Caco-2 (cell line): Measurements from ENCODE around the gene LRMDA. TPM values are rescaled to one million over a fixed set of nuclear protein-coding genes. Genes with fewer than 3 reads are reported as not detected.

ENCODE experiments used
- BruUV-seq: library from RNA; stranded (reverse); fragments of 400-500 nt; replicated peaks from 2 replicates; lab custom pipeline; 2021; lab: Mats Ljungman, UMichigan
- CTCF ChIA-PET: fragments of 300-600 bp; sonication (Branson Sonifier 250); formaldehyde crosslinking; loops from one replicate; lab custom pipeline; 2022; ENCODE audit warnings: antibody characterized with exemption; lab: Charles Lee
- POLR2A ChIA-PET: fragments of 300-600 bp; sonication (Branson Sonifier 250); formaldehyde crosslinking; loops from one replicate; lab custom pipeline; 2022; ENCODE audit warnings: antibody characterized with exemption; lab: Charles Lee
- DNase-seq, 2 experiments: peaks; one replicate each; pipeline versions ENCODE4 v3.0.0 to v3.0.0-alpha.2; 2020 to 2022
- H3K27me3 ChIP-seq: replicated peaks from 2 replicates; pipeline ENCODE4 v1.6.0; 2011; ENCODE audit warnings: low read length; ENCODE audit not compliant: control insufficient read depth, insufficient read depth
- H3K36me3 ChIP-seq: 2 replicates; pipeline ENCODE4 v1.5.1; 2011; ENCODE audit warnings: low read length; ENCODE audit not compliant: control insufficient read depth, insufficient read depth
- H3K4me1 ChIP-seq: fragments of 250-450 bp; sonication (Bioruptor Pico); 2 replicates; pipeline ENCODE4 v1.5.1; 2020; ENCODE audit warnings: mild to moderate bottlenecking
- H3K4me3 ChIP-seq: 2 replicates; pipeline ENCODE4 v1.5.1; 2011; ENCODE audit warnings: low read depth, mild to moderate bottlenecking, control low read depth, low read length
- H3K9me3 ChIP-seq: fragments of 250-450 bp; sonication (Bioruptor Pico); 2 replicates; pipeline ENCODE4 v1.5.1; 2020; ENCODE audit warnings: mild to moderate bottlenecking, moderate library complexity
- H3K27ac Mint-ChIP-seq: one replicate; pipeline ENCODE4 v1.8.0; 2022; ENCODE audit warnings: mixed read lengths; ENCODE audit not compliant: unreplicated experiment
- H3K27me3 Mint-ChIP-seq: one replicate; pipeline ENCODE4 v1.8.0; 2022; ENCODE audit warnings: mixed read lengths; ENCODE audit not compliant: insufficient read depth, unreplicated experiment
- H3K36me3 Mint-ChIP-seq: one replicate; pipeline ENCODE4 v1.8.0; 2022; ENCODE audit warnings: mild to moderate bottlenecking, mixed read lengths; ENCODE audit not compliant: insufficient read depth, unreplicated experiment
- H3K4me1 Mint-ChIP-seq: one replicate; pipeline ENCODE4 v1.8.0; 2022; ENCODE audit warnings: low read depth, mixed read lengths; ENCODE audit not compliant: unreplicated experiment
- H3K4me3 Mint-ChIP-seq: one replicate; pipeline ENCODE4 v1.8.0; 2022; ENCODE audit warnings: mild to moderate bottlenecking, moderate library complexity, mixed read lengths; ENCODE audit not compliant: unreplicated experiment
- H3K9me3 Mint-ChIP-seq: one replicate; pipeline ENCODE4 v1.8.0; 2022; ENCODE audit warnings: mixed read lengths; ENCODE audit not compliant: unreplicated experiment
- intact Hi-C: fragments of 100-400 bp; cut with micrococcal nuclease; formaldehyde crosslinking; loops from one replicate; pipeline ENCODE4 v1.10.0; 2022; ENCODE audit not compliant: unreplicated experiment
- total RNA-seq: library from RNA; stranded (reverse); gene quantifications from 2 replicates; pipeline ENCODE4 v1.2.3, GENCODE V29; 2022
- TF ChIP-seq, protein P1 (sequence below), 2 experiments: fragments of 200-600 bp in 1 of 2; IDR thresholded peaks; 1 replicate in 1 of 2; 2 replicates in 1 of 2; pipeline versions ENCODE4 v1.5.1 to v1.8.0; 2011 to 2022; ENCODE audit warnings: antibody characterized with exemption in 1 of 2, control low read depth in 1 of 2, inconsistent platforms in 1 of 2, low read depth in 1 of 2, low read length in 1 of 2, mild to moderate bottlenecking in 1 of 2, moderate library complexity in 1 of 2; ENCODE audit not compliant: insufficient read depth in 1 of 2, severe bottlenecking in 1 of 2, unreplicated experiment in 1 of 2

Gene LRMDA
- total RNA-seq, 1 experiment from 2014 or later: 18.5 TPM

DNA sequence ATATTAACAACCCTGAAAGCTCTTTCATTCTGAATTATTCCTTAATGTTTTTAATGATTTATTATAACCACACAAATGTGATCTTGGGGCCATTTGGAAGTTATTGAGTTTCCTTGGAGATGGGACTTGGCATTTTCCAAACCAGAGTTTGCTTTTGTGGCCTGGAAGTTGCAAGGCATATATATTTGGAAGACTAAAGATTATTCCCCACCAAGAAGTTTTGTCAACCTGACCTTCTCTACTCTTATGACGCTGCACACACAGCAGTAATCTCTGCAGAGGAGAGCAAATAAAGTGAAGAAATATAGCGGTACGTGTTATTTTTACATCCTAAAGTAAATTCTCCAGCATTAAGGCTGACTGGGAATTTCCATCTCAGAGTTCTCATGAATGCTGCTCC lies 397.0 kb downstream of the LRMDA start:
- Histone ChIP-seq H3K27me3 (no peaks in the 10 kb centered on the region), H3K4me1 (no peaks in the 10 kb centered on the region), H3K36me3 (no peaks in the 10 kb centered on the region), H3K4me3 (no peak overlapping the region), H3K9me3 (no peaks in the 10 kb centered on the region)
- TF ChIP-seq, protein P1, sequence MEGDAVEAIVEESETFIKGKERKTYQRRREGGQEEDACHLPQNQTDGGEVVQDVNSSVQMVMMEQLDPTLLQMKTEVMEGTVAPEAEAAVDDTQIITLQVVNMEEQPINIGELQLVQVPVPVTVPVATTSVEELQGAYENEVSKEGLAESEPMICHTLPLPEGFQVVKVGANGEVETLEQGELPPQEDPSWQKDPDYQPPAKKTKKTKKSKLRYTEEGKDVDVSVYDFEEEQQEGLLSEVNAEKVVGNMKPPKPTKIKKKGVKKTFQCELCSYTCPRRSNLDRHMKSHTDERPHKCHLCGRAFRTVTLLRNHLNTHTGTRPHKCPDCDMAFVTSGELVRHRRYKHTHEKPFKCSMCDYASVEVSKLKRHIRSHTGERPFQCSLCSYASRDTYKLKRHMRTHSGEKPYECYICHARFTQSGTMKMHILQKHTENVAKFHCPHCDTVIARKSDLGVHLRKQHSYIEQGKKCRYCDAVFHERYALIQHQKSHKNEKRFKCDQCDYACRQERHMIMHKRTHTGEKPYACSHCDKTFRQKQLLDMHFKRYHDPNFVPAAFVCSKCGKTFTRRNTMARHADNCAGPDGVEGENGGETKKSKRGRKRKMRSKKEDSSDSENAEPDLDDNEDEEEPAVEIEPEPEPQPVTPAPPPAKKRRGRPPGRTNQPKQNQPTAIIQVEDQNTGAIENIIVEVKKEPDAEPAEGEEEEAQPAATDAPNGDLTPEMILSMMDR (IDR thresholded peaks at IDR 0.05; ENCODE audit: insufficient read depth in 1 of 2, low read depth in 1 of 2, low read length in 1 of 2, severe bottlenecking in 1 of 2, unreplicated experiment in 1 of 2): no peak
- no peaks in the 10 kb centered on the region for H3K27me3 Mint-ChIP-seq
- peaks cover 7% of the 10 kb centered on the region for H3K9me3 Mint-ChIP-seq
- H3K4me3 Mint-ChIP-seq: no peak overlapping the region
- no TSS peak for BruUV-seq
- DNase-seq: no peak
- POLR2A ChIA-PET: no interaction called here
- H3K4me1 Mint-ChIP-seq: no peaks in the 10 kb centered on the region
- no peaks in the 10 kb centered on the region for H3K36me3 Mint-ChIP-seq
- no peak overlapping the region for H3K27ac Mint-ChIP-seq
- intact Hi-C loops: no loop called here
- CTCF ChIA-PET: no interaction called here

GRCh38 chr10:75836064-75836463 lies 404.6 kb downstream of the LRMDA start:
- H3K36me3 Mint-ChIP-seq: no peaks in the 10 kb centered on the region
- H3K9me3 Mint-ChIP-seq: no peaks in the 10 kb centered on the region
- Histone ChIP-seq H3K4me1 (no peaks in the 10 kb centered on the region), H3K27me3 (no peaks in the 10 kb centered on the region), H3K4me3 (no peak overlapping the region), H3K36me3 (no peaks in the 10 kb centered on the region), H3K9me3 (no peaks in the 10 kb centered on the region)
- TF ChIP-seq, protein P1 (IDR thresholded peaks at IDR 0.05; ENCODE audit: insufficient read depth in 1 of 2, low read depth in 1 of 2, low read length in 1 of 2, severe bottlenecking in 1 of 2, unreplicated experiment in 1 of 2): no peak
- intact Hi-C loops: no loop called here
- H3K27me3 Mint-ChIP-seq: no peaks in the 10 kb centered on the region
- BruUV-seq: no TSS peak
- no peak overlapping the region for H3K27ac Mint-ChIP-seq
- DNase-seq: no peak
- POLR2A ChIA-PET: no interaction called here
- CTCF ChIA-PET: no interaction called here
- no peaks in the 10 kb centered on the region for H3K4me1 Mint-ChIP-seq
- H3K4me3 Mint-ChIP-seq: no peak overlapping the region

DNA sequence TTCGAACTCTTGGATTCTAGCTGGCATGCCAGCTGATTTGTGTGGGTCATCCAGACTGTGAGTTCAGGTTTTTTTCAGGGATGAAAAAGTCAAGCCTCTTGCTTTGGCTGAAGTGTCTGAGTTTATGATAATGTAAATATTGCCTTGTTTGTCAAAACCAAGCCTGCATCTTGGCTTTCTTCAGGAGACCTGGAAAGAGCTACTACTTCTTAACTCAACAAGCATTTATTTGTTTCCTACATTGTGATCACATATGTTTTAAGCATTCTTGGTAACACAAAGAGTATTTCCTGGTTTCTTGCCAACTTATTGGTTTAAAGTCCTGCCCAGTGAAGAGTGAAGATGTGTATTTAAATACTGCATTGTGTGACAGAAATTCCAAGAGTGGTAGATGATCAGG lies 407.1 kb downstream of the LRMDA start:
- TF ChIP-seq, protein P1 (IDR thresholded peaks at IDR 0.05; ENCODE audit: insufficient read depth in 1 of 2, low read depth in 1 of 2, low read length in 1 of 2, severe bottlenecking in 1 of 2, unreplicated experiment in 1 of 2): no peak
- DNase-seq: no peak
- no peaks in the 10 kb centered on the region for H3K9me3 ChIP-seq
- ChIA-PET CTCF (no interaction called here), POLR2A (no interaction called here)
- Mint-ChIP-seq H3K36me3 (no peaks in the 10 kb centered on the region), H3K4me3 (no peak overlapping the region), H3K27me3 (no peaks in the 10 kb centered on the region), H3K4me1 (no peaks in the 10 kb centered on the region), H3K9me3 (no peaks in the 10 kb centered on the region), H3K27ac (no peak overlapping the region)
- intact Hi-C loops: no loop called here
- H3K4me3 ChIP-seq: no peak overlapping the region
- H3K36me3 ChIP-seq: no peaks in the 10 kb centered on the region
- BruUV-seq: no TSS peak
- H3K4me1 ChIP-seq: no peaks in the 10 kb centered on the region
- no peaks in the 10 kb centered on the region for H3K27me3 ChIP-seq
